B cell (primary cell): Measurements from ENCODE around the gene FGF18. TPM values are rescaled to one million over a fixed set of nuclear protein-coding genes. Genes with fewer than 3 reads are reported as not detected.
"Not testable (repeated sequence)": the region's sequence is repeated elsewhere in the genome, so short reads cannot be mapped to it uniquely, and the experiment has no call there.

Experiments used
- ATAC-seq: fragments of 200-7000 bp; cut with Tn5 transposase; one replicate; pipeline ENCODE4 v1.10.0; 2021; ENCODE audit warnings: low read depth, mild to moderate bottlenecking, moderate number of reproducible peaks, moderate library complexity
- CTCF ChIA-PET: fragments of 350-600 bp; sonication (Branson Sonifier 250); formaldehyde crosslinking; loops from one replicate; lab custom pipeline; 2021; ENCODE audit warnings: antibody characterized with exemption, inconsistent platforms; lab: Charles Lee
- POLR2A ChIA-PET: fragments of 350-600 bp; sonication (Branson Sonifier 250); formaldehyde crosslinking; loops from one replicate; lab custom pipeline; 2021; ENCODE audit warnings: antibody characterized with exemption; lab: Charles Lee
- DNase-seq: peaks from one replicate; pipeline ENCODE4 v3.0.0; 2013
- H2AFZ ChIP-seq: 2 replicates; pipeline ENCODE4 v1.6.1; 2012; ENCODE audit warnings: mild to moderate bottlenecking, low read depth, low read length; ENCODE audit not compliant: insufficient read depth, poor library complexity, severe bottlenecking
- H3K27ac ChIP-seq, 2 donors: 1 replicate in 1 of 2; 2 replicates in 1 of 2; pipeline ENCODE4 v1.5.1; 2012 to 2013; ENCODE audit warnings: low read length in 2 of 2, mild to moderate bottlenecking in 2 of 2, moderate library complexity in 1 of 2
- H3K27me3 ChIP-seq, 4 experiments: fragments of 200-600 bp in 1 of 4; sonication (generic) in 1 of 4; replicated peaks in 1 of 4; 1 replicate in 2 of 4; 2 replicates in 2 of 4; pipeline versions ENCODE4 v1.6.1 to v1.7.0; 2013 to 2016; ENCODE audit warnings: low read length in 3 of 4, mild to moderate bottlenecking in 2 of 4, mixed read lengths in 1 of 4, moderate library complexity in 1 of 4; ENCODE audit not compliant: insufficient read depth in 4 of 4, control insufficient read depth in 3 of 4; ENCODE audit errors: control extremely low read depth in 1 of 4
- H3K36me3 ChIP-seq, 2 experiments: replicated peaks in 1 of 2; 1 replicate in 1 of 2; 2 replicates in 1 of 2; pipeline versions ENCODE4 v1.6.1 to v1.7.1; 2013; ENCODE audit warnings: low read length in 1 of 2; ENCODE audit not compliant: insufficient read depth in 2 of 2, control insufficient read depth in 1 of 2; ENCODE audit errors: control extremely low read depth in 1 of 2, extremely low read depth in 1 of 2
- H3K4me1 ChIP-seq, 2 donors: fragments of 200-600 bp in 1 of 2; sonication (generic) in 1 of 2; 1 replicate in 1 of 2; 2 replicates in 1 of 2; pipeline versions ENCODE4 v1.5.1 to v1.6.1; 2013 to 2017; ENCODE audit warnings: low read length in 2 of 2; ENCODE audit not compliant: control insufficient read depth in 2 of 2, insufficient read depth in 2 of 2
- H3K4me2 ChIP-seq: replicated peaks from 2 replicates; pipeline ENCODE3; 2012; ENCODE audit warnings: mild to moderate bottlenecking, low read depth, low read length; ENCODE audit not compliant: poor library complexity, severe bottlenecking
- H3K4me3 ChIP-seq, 5 experiments: fragments of 200-600 bp in 1 of 5; sonication (generic) in 1 of 5; 1 replicate in 3 of 5; 2 replicates in 2 of 5; pipeline versions ENCODE4 v1.5.1 to v1.7.0; 2011 to 2016; ENCODE audit warnings: low read length in 4 of 5, mild to moderate bottlenecking in 4 of 5, low read depth in 2 of 5, control low read depth in 1 of 5, moderate library complexity in 1 of 5; ENCODE audit not compliant: insufficient read depth in 1 of 5; ENCODE audit errors: control extremely low read depth in 1 of 5, extremely low read depth in 1 of 5
- H3K79me2 ChIP-seq: fragments of 200-600 bp; sonication (generic); one replicate; pipeline ENCODE4 v1.6.0; 2016; ENCODE audit warnings: low read length; ENCODE audit not compliant: control insufficient read depth, insufficient read depth
- H3K9ac ChIP-seq: fragments of 200-600 bp; sonication (generic); 2 replicates; pipeline ENCODE4 v1.6.1; 2017; ENCODE audit warnings: mild to moderate bottlenecking, low read length, moderate library complexity
- H3K9me3 ChIP-seq, 3 donors: one replicate each; pipeline versions ENCODE4 v1.6.1 to v1.7.1; 2013; ENCODE audit warnings: low read length in 2 of 3; ENCODE audit not compliant: control insufficient read depth in 2 of 3, insufficient read depth in 1 of 3; ENCODE audit errors: control extremely low read depth in 1 of 3
- H4K20me1 ChIP-seq: 2 replicates; pipeline ENCODE4 v1.6.0; 2012; ENCODE audit warnings: mild to moderate bottlenecking, low read length; ENCODE audit not compliant: insufficient read depth, control insufficient read depth, poor library complexity, severe bottlenecking
- H3K27ac Mint-ChIP-seq: one replicate; pipeline ENCODE4 v1.8.0; 2021; ENCODE audit warnings: mixed read lengths
- H3K27me3 Mint-ChIP-seq: one replicate; pipeline ENCODE4 v1.8.0; 2021; ENCODE audit warnings: mixed read lengths
- H3K4me1 Mint-ChIP-seq: one replicate; pipeline ENCODE4 v1.8.0; 2021; ENCODE audit warnings: mixed read lengths
- H3K4me3 Mint-ChIP-seq: one replicate; pipeline ENCODE4 v1.8.0; 2021; ENCODE audit warnings: mixed read lengths
- H3K9me3 Mint-ChIP-seq: one replicate; pipeline ENCODE4 v1.8.0; 2022; ENCODE audit warnings: mixed read lengths; ENCODE audit not compliant: insufficient read depth
- CTCF ChIP-seq: fragments of 200-600 bp; IDR thresholded peaks from one replicate; pipeline ENCODE4 v1.8.0; 2022; ENCODE audit warnings: antibody characterized with exemption, mild to moderate bottlenecking
- EZH2 ChIP-seq: IDR thresholded peaks from 2 replicates; pipeline ENCODE4 v1.6.1; 2012; ENCODE audit warnings: borderline replicate concordance, low read depth, mild to moderate bottlenecking, moderate library complexity, low read length; ENCODE audit not compliant: insufficient read depth, poor library complexity, severe bottlenecking
- WGBS: methylation state at CpG from one replicate; pipeline ENCODE4 v1.1.5; 2013; ENCODE audit warnings: missing lambda C conversion rate; ENCODE audit not compliant: insufficient coverage; 5-methylcytosine and 5-hydroxymethylcytosine counted together
- intact Hi-C: fragments of 100-400 bp; cut with micrococcal nuclease; formaldehyde crosslinking; loops from one replicate; pipeline ENCODE4 v1.10.0; 2022
- polyA plus RNA-seq: library from polyadenylated mRNA; depleted of rRNA; stranded (reverse); fragments of >200 nt; gene quantifications from 2 replicates; pipeline ENCODE4 v1.2.3, GENCODE V29; 2012
- total RNA-seq, 2 donors: library from RNA; stranded (reverse); fragments of 120-200 nt in 1 of 2; gene quantifications; 1 replicate in 1 of 2; 2 replicates in 1 of 2; pipeline versions ENCODE4 v1.2.3 to v1.2.4, GENCODE V29; 2013 to 2022

FGF18 gene
- total and polyA plus RNA-seq, 2 donors (not counting 1 experiment from before 2014, with no cell fraction given) = 0.06 to 0.15 TPM

- ChIA-PET POLR2A (no interaction called here), CTCF (no interaction called here)
- Histone ChIP-seq H3K4me3 (no peak overlapping the region), H2AFZ (no peak overlapping the region), H3K4me1 (peaks cover 19 to 23% of the 10 kb centered on the region in 2 donors), H3K27me3 (no peaks in the 10 kb centered on the region), H3K79me2 (peaks cover 100% of the 10 kb centered on the region), H4K20me1 (peaks cover 100% of the 10 kb centered on the region), H3K4me2 (no peak overlapping the region), H3K27ac (no peak overlapping the region), H3K36me3 (peaks cover 19 to 86% of the 10 kb centered on the region in 2 experiments), H3K9ac (no peak overlapping the region), H3K9me3 (no peaks in the 10 kb centered on the region)
- 96% methylated on average over 5 of the region's 7 CpGs for WGBS
- Mint-ChIP-seq H3K4me3 (no peak overlapping the region), H3K4me1 (peaks cover 45% of the 10 kb centered on the region), H3K9me3 (no peaks in the 10 kb centered on the region), H3K27ac (no peak overlapping the region), H3K27me3 (no peaks in the 10 kb centered on the region)
- DNase-seq (no peak), ATAC-seq (no peak)
- TF ChIP-seq CTCF = no peak
- no peak for TF ChIP-seq EZH2
- intact Hi-C loops = no loop called here
Observed at GRCh38 chr5:171395042-171395441, 24.4 kb upstream of the FGF18 start.

- intact Hi-C loops, H2AFZ ChIP-seq, POLR2A ChIA-PET, H3K27ac ChIP-seq, H3K9me3 ChIP-seq, H3K27me3 ChIP-seq, ATAC-seq, H3K27me3 Mint-ChIP-seq, H3K9ac ChIP-seq, H3K4me2 ChIP-seq, H3K4me1 ChIP-seq, H3K9me3 Mint-ChIP-seq, H3K4me3 Mint-ChIP-seq, H3K27ac Mint-ChIP-seq, CTCF ChIA-PET, DNase-seq, H3K4me3 ChIP-seq: not testable (repeated sequence)
- peaks cover 29% of the 10 kb centered on the region for H3K4me1 Mint-ChIP-seq
- H4K20me1 ChIP-seq = peaks cover 100% of the 10 kb centered on the region
- peaks cover 98% of the 10 kb centered on the region for H3K79me2 ChIP-seq
- H3K36me3 ChIP-seq = peaks cover 20 to 91% of the 10 kb centered on the region in 2 experiments
- WGBS = 94% methylated on average over 5 of the region's 11 CpGs
Observed at GRCh38 chr5:171396583-171396982, 22.9 kb upstream of the FGF18 start.
